ENCODE results near the gene CXCL1. TPM values are rescaled to one million over a fixed set of nuclear protein-coding genes. Genes with fewer than 3 reads are reported as not detected.

The CXCL1 gene
- total RNA-seq, 4 donors from 2014 or later, result 0.89 to 1.6 (median 1.3) TPM

DNA sequence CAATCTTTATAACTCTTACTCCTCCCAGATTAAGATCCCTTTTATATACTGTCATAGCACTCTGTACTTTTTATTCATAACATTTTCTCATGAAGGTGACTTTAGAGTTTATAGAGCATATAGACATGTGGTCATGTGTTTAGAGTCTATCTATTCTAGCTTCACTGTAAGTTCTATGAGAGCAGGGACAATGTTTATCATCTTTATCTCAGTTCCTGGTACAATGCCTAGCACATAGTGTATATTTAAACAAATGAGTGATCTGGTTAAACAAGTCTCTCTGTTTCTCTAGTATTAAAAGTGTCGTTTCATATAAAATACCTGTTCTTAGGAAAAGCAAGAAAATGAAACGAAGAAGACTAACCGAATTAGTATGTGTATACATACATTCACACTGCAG is 29.5 kb upstream of the CXCL1 start:
- 80 to 83% methylated on average over 3 of the region's 3 CpGs for WGBS, 2 donors
- intact Hi-C loops (cut with DNase I; ENCODE audit: low total_unique reads), result no loop called here
- TF ChIP-seq CTCF (IDR thresholded peaks at IDR 0.05) (no peak), POLR2A (IDR thresholded peaks at IDR 0.05) (no peak)
- DNase-seq (ENCODE audit: low spot score in 2 of 2), result no peak
- H3K4me3 ChIP-seq (ENCODE audit: low read depth, poor library complexity, severe bottlenecking), result no peak overlapping the region

GRCh38 chr4:73841243-73841925 is 27.8 kb upstream of the CXCL1 start:
- no peak for TF ChIP-seq CTCF (IDR thresholded peaks at IDR 0.05)
- intact Hi-C loops (cut with DNase I; ENCODE audit: low total_unique reads), result no loop called here
- no peak overlapping the region for H3K4me3 ChIP-seq (ENCODE audit: low read depth, poor library complexity, severe bottlenecking)
- DNase-seq (ENCODE audit: low spot score in 2 of 2), result no peak
- WGBS, 2 donors, result 60% methylated on average over 4 of the region's 4 CpGs

GRCh38 chr4:73842696-73843095 is 26.5 kb upstream of the CXCL1 start:
- TF ChIP-seq CTCF (IDR thresholded peaks at IDR 0.05), result no peak
- TF ChIP-seq POLR2A (IDR thresholded peaks at IDR 0.05), result no peak
- H3K4me3 ChIP-seq (ENCODE audit: low read depth, poor library complexity, severe bottlenecking), result no peak overlapping the region
- no peak for DNase-seq (ENCODE audit: low spot score in 2 of 2)
- intact Hi-C loops (cut with DNase I; ENCODE audit: low total_unique reads), result no loop called here

DNA sequence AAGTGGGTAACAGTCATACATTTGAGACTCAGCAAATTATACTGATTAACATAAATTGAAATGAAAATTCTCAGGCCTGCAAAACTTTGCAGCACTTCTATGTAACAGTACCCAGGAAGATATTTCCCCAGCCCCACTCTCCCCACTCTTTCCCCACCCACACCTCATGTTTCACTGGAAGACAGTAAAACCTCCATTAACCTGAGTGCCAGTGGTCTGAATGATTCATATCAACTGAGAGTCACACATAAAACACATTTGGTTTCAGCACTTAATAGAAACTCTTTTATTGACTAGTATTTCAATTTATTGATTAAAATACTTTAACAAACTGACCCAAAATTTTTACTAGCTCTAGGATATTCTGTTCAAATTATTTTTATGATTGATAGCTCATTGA is 25.8 kb upstream of the CXCL1 start:
- no peak overlapping the region for H3K4me3 ChIP-seq (ENCODE audit: low read depth, poor library complexity, severe bottlenecking)
- TF ChIP-seq POLR2A (IDR thresholded peaks at IDR 0.05), result no peak
- TF ChIP-seq CTCF (IDR thresholded peaks at IDR 0.05), result no peak
- intact Hi-C loops (cut with DNase I; ENCODE audit: low total_unique reads), result no loop called here
- DNase-seq (ENCODE audit: low spot score in 2 of 2), result no peak

- no peak for DNase-seq (ENCODE audit: low spot score in 2 of 2)
- TF ChIP-seq POLR2A (IDR thresholded peaks at IDR 0.05), result no peak
- no peak for TF ChIP-seq CTCF (IDR thresholded peaks at IDR 0.05)
- WGBS, 2 donors, result 46 to 65% methylated on average over 3 of the region's 3 CpGs
- intact Hi-C loops (cut with DNase I; ENCODE audit: low total_unique reads), result no loop called here
- no peak overlapping the region for H3K4me3 ChIP-seq (ENCODE audit: low read depth, poor library complexity, severe bottlenecking)
Observed at GRCh38 chr4:73844345-73844744, 24.8 kb upstream of the CXCL1 start.

- no peak for DNase-seq (ENCODE audit: low spot score in 2 of 2)
- no peak for TF ChIP-seq POLR2A (IDR thresholded peaks at IDR 0.05)
- no peak for TF ChIP-seq CTCF (IDR thresholded peaks at IDR 0.05)
- H3K4me3 ChIP-seq (ENCODE audit: low read depth, poor library complexity, severe bottlenecking), result no peak overlapping the region
- 70 to 72% methylated on average over 2 of the region's 2 CpGs for WGBS, 2 donors
- intact Hi-C loops (cut with DNase I; ENCODE audit: low total_unique reads), result no loop called here
Observed at GRCh38 chr4:73844806-73845205, 24.4 kb upstream of the CXCL1 start.

Data from lower leg skin (tissue), 4 donors.